ENCODE measurements around the gene ARHGAP21. TPM values are rescaled to one million over a fixed set of nuclear protein-coding genes. Genes with fewer than 3 reads are reported as not detected.

ARHGAP21 gene
- polyA plus RNA-seq, 1 experiment: 126 TPM

- Histone ChIP-seq H3K9me3 (ENCODE audit: control insufficient read depth, insufficient read depth, low read length) (no peaks in the 10 kb centered on the region), H3K27me3 (ENCODE audit: control insufficient read depth, insufficient read depth, low read length) (peaks cover 16% of the 10 kb centered on the region), H3K4me3 (ENCODE audit: low read depth, low read length) (no peak overlapping the region), H3K27ac (ENCODE audit: low read depth, low read length) (no peak overlapping the region)
- CTCF ChIA-PET: no interaction called here
- POLR2A ChIA-PET: no interaction called here
- DNase-seq (ENCODE audit: low read depth, low spot score): no peak
- no peak for TF ChIP-seq CTCF (IDR thresholded peaks at IDR 0.05; ENCODE audit: low read depth, low read length)
Measured at GRCh38 chr10:24553051-24553612, 170.6 kb downstream of the ARHGAP21 start.

- H3K9me3 ChIP-seq (ENCODE audit: control insufficient read depth, insufficient read depth, low read length): no peaks in the 10 kb centered on the region
- H3K27me3 ChIP-seq (ENCODE audit: control insufficient read depth, insufficient read depth, low read length): peaks cover 16% of the 10 kb centered on the region
- POLR2A ChIA-PET: no interaction called here
- H3K27ac ChIP-seq (ENCODE audit: low read depth, low read length): no peak overlapping the region
- no peak overlapping the region for H3K4me3 ChIP-seq (ENCODE audit: low read depth, low read length)
- TF ChIP-seq CTCF (IDR thresholded peaks at IDR 0.05; ENCODE audit: low read depth, low read length): peak; percentile 37
- DNase-seq (ENCODE audit: low read depth, low spot score): no peak
- CTCF ChIA-PET: no interaction called here
Measured at GRCh38 chr10:24552346-24553016, 171.2 kb downstream of the ARHGAP21 start.

- POLR2A ChIA-PET: no interaction called here
- CTCF ChIA-PET: interaction anchor here (1.2 kb wide), 1 partner anchor 557 kb away, joined by 5 read pairs; no protein-coding TSS in a partner anchor
- no peak overlapping the region for H3K4me3 ChIP-seq (ENCODE audit: low read depth, low read length)
- H3K9me3 ChIP-seq (ENCODE audit: control insufficient read depth, insufficient read depth, low read length): no peaks in the 10 kb centered on the region
- no peak for TF ChIP-seq CTCF (IDR thresholded peaks at IDR 0.05; ENCODE audit: low read depth, low read length)
- peaks cover 14% of the 10 kb centered on the region for H3K27me3 ChIP-seq (ENCODE audit: control insufficient read depth, insufficient read depth, low read length)
- no peak for DNase-seq (ENCODE audit: low read depth, low spot score)
- no peak overlapping the region for H3K27ac ChIP-seq (ENCODE audit: low read depth, low read length)
Measured at GRCh38 chr10:24551161-24551560, 172.5 kb downstream of the ARHGAP21 start.

DNA sequence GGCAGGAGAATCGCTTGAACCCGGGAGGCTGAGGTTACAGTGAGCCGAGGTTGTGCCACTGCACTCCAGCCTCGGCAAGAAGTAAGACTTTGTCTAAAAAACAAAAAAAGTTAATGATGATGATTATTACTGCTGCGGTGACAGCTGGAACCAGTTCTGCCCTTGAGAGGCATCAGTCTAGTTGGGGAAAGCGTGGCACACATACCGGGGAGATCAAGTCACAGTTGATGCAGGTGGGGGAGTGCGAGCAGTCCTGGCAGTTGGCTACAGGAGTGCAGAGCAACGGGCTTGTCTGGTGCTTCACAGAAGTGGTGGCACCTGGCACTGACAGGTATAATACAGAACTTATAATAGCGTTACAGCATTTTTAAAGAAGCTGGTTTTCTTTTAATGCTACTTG, 173.0 kb downstream of the ARHGAP21 start:
- Histone ChIP-seq H3K27ac (ENCODE audit: low read depth, low read length) (no peak overlapping the region), H3K27me3 (ENCODE audit: control insufficient read depth, insufficient read depth, low read length) (peaks cover 13% of the 10 kb centered on the region), H3K9me3 (ENCODE audit: control insufficient read depth, insufficient read depth, low read length) (no peaks in the 10 kb centered on the region), H3K4me3 (ENCODE audit: low read depth, low read length) (no peak overlapping the region)
- ChIA-PET CTCF (interaction anchor here (1.2 kb wide), 1 partner anchor 556 kb away, joined by 5 read pairs; no protein-coding TSS in a partner anchor), POLR2A (no interaction called here)
- TF ChIP-seq CTCF (IDR thresholded peaks at IDR 0.05; ENCODE audit: low read depth, low read length): no peak
- DNase-seq (ENCODE audit: low read depth, low spot score): no peak

GRCh38 chr10:24545585-24545984, 178.1 kb downstream of the ARHGAP21 start:
- POLR2A ChIA-PET: no interaction called here
- CTCF ChIA-PET: interaction anchor here (3.8 kb wide), 1 partner anchor 12 kb away, joined by 21 read pairs; no protein-coding TSS in a partner anchor
- Histone ChIP-seq H3K9me3 (ENCODE audit: control insufficient read depth, insufficient read depth, low read length) (no peaks in the 10 kb centered on the region), H3K27ac (ENCODE audit: low read depth, low read length) (no peak overlapping the region), H3K27me3 (ENCODE audit: control insufficient read depth, insufficient read depth, low read length) (no peaks in the 10 kb centered on the region), H3K4me3 (ENCODE audit: low read depth, low read length) (no peak overlapping the region)
- TF ChIP-seq CTCF (IDR thresholded peaks at IDR 0.05; ENCODE audit: low read depth, low read length): no peak
- DNase-seq (ENCODE audit: low read depth, low spot score): no peak

Data from AG04450 (cell line).